Activated CD8-positive, alpha-beta T cell treated with anti-CD3 and anti-CD28 coated beads for 36 hours (primary cell): ENCODE results near the gene WNT3A. TPM values are rescaled to one million over a fixed set of nuclear protein-coding genes. Genes with fewer than 3 reads are reported as not detected.
A peak's percentile ranks its signal among the peaks of the same experiment; 100 is the strongest.

ENCODE experiments used
- ATAC-seq: fragments of 200-7000 bp; cut with Tn5 transposase; one replicate; pipeline ENCODE4 v1.10.0; 2021; ENCODE audit warnings: mild to moderate bottlenecking, moderate library complexity
- CTCF ChIA-PET: fragments of 350-600 bp; sonication (Branson Sonifier 250); formaldehyde crosslinking; loops from one replicate; lab custom pipeline; 2021; ENCODE audit warnings: antibody characterized with exemption; lab: Charles Lee
- POLR2A ChIA-PET: fragments of 350-600 bp; sonication (Branson Sonifier 250); formaldehyde crosslinking; loops from one replicate; lab custom pipeline; 2021; ENCODE audit warnings: antibody characterized with exemption; lab: Charles Lee
- DNase-seq: peaks from one replicate; pipeline ENCODE4 v3.0.0-alpha.2; 2020
- H3K27ac Mint-ChIP-seq: one replicate; pipeline ENCODE4 v1.8.0; 2021; ENCODE audit warnings: mild to moderate bottlenecking, mixed read lengths
- H3K27me3 Mint-ChIP-seq: one replicate; pipeline ENCODE4 v1.8.0; 2021; ENCODE audit warnings: mixed read lengths
- H3K36me3 Mint-ChIP-seq: one replicate; pipeline ENCODE4 v1.8.0; 2021; ENCODE audit warnings: low read depth, mixed read lengths
- H3K4me1 Mint-ChIP-seq: one replicate; pipeline ENCODE4 v1.8.0; 2021; ENCODE audit warnings: low read depth, mixed read lengths
- H3K4me3 Mint-ChIP-seq: one replicate; pipeline ENCODE4 v1.8.0; 2021; ENCODE audit warnings: mild to moderate bottlenecking, moderate library complexity, mixed read lengths
- H3K9me3 Mint-ChIP-seq: one replicate; pipeline ENCODE4 v1.8.0; 2021; ENCODE audit warnings: mixed read lengths
- intact Hi-C: fragments of 100-400 bp; cut with micrococcal nuclease; formaldehyde crosslinking; loops from one replicate; pipeline ENCODE4 v1.10.0; 2022
- total RNA-seq, 2 experiments: library from RNA; stranded (reverse); gene quantifications; one replicate each; pipeline ENCODE4 v1.2.3, GENCODE V29; 2021
- TF ChIP-seq, protein P1 (sequence below): fragments of 200-600 bp; IDR thresholded peaks from one replicate; pipeline ENCODE4 v1.8.0; 2022; ENCODE audit warnings: antibody characterized with exemption, mild to moderate bottlenecking

The WNT3A gene
- total RNA-seq, 2 experiments from 2014 or later, result not detected

DNA sequence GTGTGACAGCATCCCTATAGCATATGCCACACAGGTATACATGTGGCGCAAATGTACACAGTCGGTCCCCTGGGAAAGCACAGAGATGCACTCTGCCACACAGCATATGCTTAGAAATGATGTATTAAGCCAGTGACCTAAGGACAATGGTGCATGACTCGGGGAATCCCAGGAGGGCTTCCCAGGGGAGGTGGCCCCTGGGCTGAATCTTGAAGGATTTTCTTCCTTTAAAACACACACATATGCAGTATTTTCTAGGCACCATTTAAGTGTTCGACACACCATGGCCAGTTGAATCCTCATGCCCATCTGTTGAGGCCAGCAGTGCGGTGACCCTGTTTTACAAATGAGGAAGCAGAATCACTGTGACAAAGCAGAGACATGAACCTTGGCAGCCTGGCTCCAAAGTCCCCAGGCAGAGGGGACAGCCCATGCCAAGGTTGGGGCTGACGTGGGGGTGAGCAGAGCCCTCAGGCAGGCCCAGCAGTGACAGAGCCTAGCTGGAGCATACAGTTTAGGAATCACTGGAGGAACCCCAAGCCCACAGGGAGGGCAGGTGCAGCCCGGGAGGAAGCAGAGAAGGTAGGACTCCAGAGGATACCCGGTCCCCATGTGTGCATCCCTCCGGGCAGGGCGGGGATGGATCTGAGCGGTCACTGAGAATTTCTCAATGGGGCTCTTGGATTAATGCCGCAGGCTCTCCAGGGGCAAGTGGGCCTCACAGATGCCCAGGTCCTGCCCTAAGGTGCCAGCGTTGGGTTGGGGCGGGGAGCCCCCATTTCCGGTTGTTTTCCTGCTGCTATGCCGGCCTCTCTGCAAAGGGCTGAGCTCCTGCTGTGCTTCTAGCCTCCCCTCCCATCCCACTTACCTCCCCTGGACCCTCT is 28.4 kb downstream of the WNT3A start:
- H3K36me3 Mint-ChIP-seq, result no peaks in the 10 kb centered on the region
- POLR2A ChIA-PET, result interaction anchor here (0.6 kb wide), 1 partner anchor 14 kb away, joined by 3 read pairs; no protein-coding TSS in a partner anchor

DNA sequence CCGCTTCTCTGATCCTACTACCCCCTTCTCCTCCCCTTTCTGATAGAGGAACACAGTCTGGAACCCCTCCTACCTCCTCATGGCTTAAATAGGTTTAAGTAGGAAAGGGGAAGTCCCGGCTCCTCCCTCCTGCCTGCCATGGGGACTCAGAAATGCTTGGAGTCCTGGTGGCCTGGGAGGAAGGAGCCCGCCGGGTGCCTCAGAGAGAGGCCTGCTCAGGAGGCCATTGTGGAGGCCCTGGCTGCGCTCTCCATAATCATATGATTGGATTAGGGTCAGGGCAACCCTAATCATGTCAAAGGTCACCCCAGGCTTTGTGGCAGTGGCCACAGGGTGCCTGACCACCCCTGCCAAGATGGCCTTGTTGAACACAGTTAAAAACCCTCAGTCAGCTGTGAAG is 29.0 kb downstream of the WNT3A start:
- TF ChIP-seq, protein P1, sequence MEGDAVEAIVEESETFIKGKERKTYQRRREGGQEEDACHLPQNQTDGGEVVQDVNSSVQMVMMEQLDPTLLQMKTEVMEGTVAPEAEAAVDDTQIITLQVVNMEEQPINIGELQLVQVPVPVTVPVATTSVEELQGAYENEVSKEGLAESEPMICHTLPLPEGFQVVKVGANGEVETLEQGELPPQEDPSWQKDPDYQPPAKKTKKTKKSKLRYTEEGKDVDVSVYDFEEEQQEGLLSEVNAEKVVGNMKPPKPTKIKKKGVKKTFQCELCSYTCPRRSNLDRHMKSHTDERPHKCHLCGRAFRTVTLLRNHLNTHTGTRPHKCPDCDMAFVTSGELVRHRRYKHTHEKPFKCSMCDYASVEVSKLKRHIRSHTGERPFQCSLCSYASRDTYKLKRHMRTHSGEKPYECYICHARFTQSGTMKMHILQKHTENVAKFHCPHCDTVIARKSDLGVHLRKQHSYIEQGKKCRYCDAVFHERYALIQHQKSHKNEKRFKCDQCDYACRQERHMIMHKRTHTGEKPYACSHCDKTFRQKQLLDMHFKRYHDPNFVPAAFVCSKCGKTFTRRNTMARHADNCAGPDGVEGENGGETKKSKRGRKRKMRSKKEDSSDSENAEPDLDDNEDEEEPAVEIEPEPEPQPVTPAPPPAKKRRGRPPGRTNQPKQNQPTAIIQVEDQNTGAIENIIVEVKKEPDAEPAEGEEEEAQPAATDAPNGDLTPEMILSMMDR, result no peak
- peaks cover 38% of the 10 kb centered on the region for H3K27me3 Mint-ChIP-seq
- no peaks in the 10 kb centered on the region for H3K36me3 Mint-ChIP-seq
- no peaks in the 10 kb centered on the region for H3K9me3 Mint-ChIP-seq
- ATAC-seq (no peak), DNase-seq (no peak)
- ChIA-PET CTCF (no interaction called here), POLR2A (no interaction called here)
- intact Hi-C loops, result no loop called here
- H3K4me1 Mint-ChIP-seq, result peaks cover 2% of the 10 kb centered on the region
- H3K27ac Mint-ChIP-seq, result no peak overlapping the region
- H3K4me3 Mint-ChIP-seq, result no peak overlapping the region

More for the DNA sequence above, 28.4 kb downstream of the WNT3A start:
- CTCF ChIA-PET, result no interaction called here
- no peak overlapping the region for H3K4me3 Mint-ChIP-seq
- no peak overlapping the region for H3K27ac Mint-ChIP-seq
- DNase-seq (no peak), ATAC-seq (no peak)
- peaks cover 38% of the 10 kb centered on the region for H3K27me3 Mint-ChIP-seq
- TF ChIP-seq, protein P1, result no peak
- peaks cover 2% of the 10 kb centered on the region for H3K4me1 Mint-ChIP-seq
- no peaks in the 10 kb centered on the region for H3K9me3 Mint-ChIP-seq
- intact Hi-C loops, result no loop called here

DNA sequence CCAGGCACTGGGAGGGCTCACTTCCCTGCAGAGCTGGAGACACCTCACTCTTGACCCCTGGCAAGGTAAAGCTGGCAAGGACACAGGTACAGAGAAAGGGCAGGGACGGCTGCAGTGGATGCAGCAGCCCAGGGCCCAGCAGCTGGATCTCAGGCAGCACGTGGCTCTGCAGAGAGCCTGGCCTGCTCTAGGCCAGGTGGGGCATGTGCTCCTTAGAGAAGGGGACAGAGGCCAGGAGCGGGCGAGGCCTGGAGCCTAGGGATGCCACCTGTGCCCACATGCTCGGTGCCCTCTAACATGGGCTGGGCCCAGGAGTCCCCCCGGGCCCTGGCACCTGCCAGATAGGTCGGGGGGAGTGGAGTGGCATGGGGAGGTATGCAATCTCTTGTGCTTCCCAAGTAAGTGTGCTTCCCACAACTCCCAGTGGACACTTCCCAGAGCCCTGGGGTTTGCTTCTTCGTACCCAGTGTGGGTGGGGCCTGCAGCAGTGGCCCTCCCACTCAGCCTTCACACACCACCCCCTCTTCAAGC is 30.0 kb downstream of the WNT3A start:
- TF ChIP-seq, protein P1, result no peak
- ATAC-seq (no peak), DNase-seq (no peak)
- no peak overlapping the region for H3K27ac Mint-ChIP-seq
- no peaks in the 10 kb centered on the region for H3K36me3 Mint-ChIP-seq
- no peaks in the 10 kb centered on the region for H3K9me3 Mint-ChIP-seq
- intact Hi-C loops, result no loop called here
- H3K4me3 Mint-ChIP-seq, result no peak overlapping the region
- H3K4me1 Mint-ChIP-seq, result peaks cover 2% of the 10 kb centered on the region
- ChIA-PET POLR2A (no interaction called here), CTCF (no interaction called here)
- H3K27me3 Mint-ChIP-seq, result peaks cover 34% of the 10 kb centered on the region

- no peaks in the 10 kb centered on the region for H3K9me3 Mint-ChIP-seq
- peak overlapping the region; percentile 14 for H3K4me3 Mint-ChIP-seq
- no peaks in the 10 kb centered on the region for H3K36me3 Mint-ChIP-seq
- TF ChIP-seq, protein P1, result no peak
- peaks cover 2% of the 10 kb centered on the region for H3K4me1 Mint-ChIP-seq
- CTCF ChIA-PET, result no interaction called here
- intact Hi-C loops, result no loop called here
- ATAC-seq (peak; percentile 99), DNase-seq (peak; percentile 85)
- POLR2A ChIA-PET, result no interaction called here
- peaks cover 32% of the 10 kb centered on the region for H3K27me3 Mint-ChIP-seq
- H3K27ac Mint-ChIP-seq, result no peak overlapping the region
These were observed 30.9 kb downstream of the WNT3A start for GRCh38 chr1:228037401-228038386.
